ENCODE results near the gene PCDHB2.
"Not testable (repeated sequence)": the region's sequence is repeated elsewhere in the genome, so short reads cannot be mapped to it uniquely, and the experiment has no call there.

The PCDHB2 gene

DNA sequence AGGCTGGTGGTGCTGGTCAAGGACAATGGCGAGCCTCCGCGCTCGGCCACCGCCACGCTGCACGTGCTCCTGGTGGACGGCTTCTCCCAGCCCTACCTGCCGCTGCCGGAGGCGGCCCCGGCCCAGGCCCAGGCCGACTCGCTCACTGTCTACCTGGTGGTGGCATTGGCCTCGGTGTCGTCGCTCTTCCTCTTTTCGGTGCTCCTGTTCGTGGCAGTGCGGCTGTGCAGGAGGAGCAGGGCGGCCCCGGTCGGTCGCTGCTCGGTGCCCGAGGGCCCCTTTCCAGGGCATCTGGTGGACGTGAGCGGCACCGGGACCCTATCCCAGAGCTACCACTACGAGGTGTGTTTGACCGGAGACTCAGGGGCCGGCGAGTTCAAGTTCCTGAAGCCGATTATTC lies 42.9 kb downstream of the PCDHB2 start:
- DNase-seq = not testable (repeated sequence)

Measured in NCI-H2171 treated with DMSO at 0.1 percent for 48 hours (cell line).